A673 (cell line): ENCODE results near the gene RNF223.

Experiments used
- CTCF ChIP-seq: fragments of 300-800, 200-600 bp; sonication (generic); conservative IDR thresholded peaks from 2 replicates; pipeline ENCODE4 v1.5.1; 2017; ENCODE audit warnings: low read depth, mild to moderate bottlenecking, antibody characterized with exemption, low read length, moderate library complexity, mixed read lengths
- EZH2 ChIP-seq: fragments of 200-600 bp; sonication (generic); IDR thresholded peaks from 2 replicates; pipeline ENCODE4 v1.6.1; 2017; ENCODE audit warnings: borderline replicate concordance, low read depth, mild to moderate bottlenecking, mixed read lengths, antibody characterized with exemption, low read length; ENCODE audit not compliant: poor library complexity, severe bottlenecking

GRCh38 chr1:1021920-1022259, 52.2 kb downstream of the RNF223 start:
- TF ChIP-seq CTCF (no peak), EZH2 (no peak)
